COR-L47 (cell line): ENCODE measurements around the gene FBP1.

Experiments used
- DNase-seq: peaks from one replicate; lab custom pipeline; 2025; lab: John Stamatoyannopoulos, UW

FBP1 gene

GRCh38 chr9:94656200-94656599 lies 16.9 kb upstream of the FBP1 start:
- no peak for DNase-seq

- no peak for DNase-seq
Observed at GRCh38 chr9:94655739-94656138, 16.4 kb upstream of the FBP1 start.

- DNase-seq: no peak
Observed at GRCh38 chr9:94654165-94654894, 15.0 kb upstream of the FBP1 start.

- DNase-seq: no peak
Observed at GRCh38 chr9:94650949-94651348, 11.6 kb upstream of the FBP1 start.

- no peak for DNase-seq
Observed at GRCh38 chr9:94649100-94649819, 9.9 kb upstream of the FBP1 start.

- no peak for DNase-seq
Observed at GRCh38 chr9:94648185-94648584, 8.9 kb upstream of the FBP1 start.

GRCh38 chr9:94645901-94646300 lies 6.6 kb upstream of the FBP1 start:
- no peak for DNase-seq

- DNase-seq: no peak
Observed at GRCh38 chr9:94644543-94644942, 5.2 kb upstream of the FBP1 start.

- no peak for DNase-seq
Observed at GRCh38 chr9:94643741-94644140, 4.4 kb upstream of the FBP1 start.

GRCh38 chr9:94643176-94643575 lies 3.9 kb upstream of the FBP1 start:
- no peak for DNase-seq

- DNase-seq: no peak
Observed at GRCh38 chr9:94642501-94642900, 3.2 kb upstream of the FBP1 start.

GRCh38 chr9:94639999-94640376 lies 670 bp upstream of the FBP1 start:
- no peak for DNase-seq

GRCh38 chr9:94638335-94639060 lies 820 bp downstream of the FBP1 start:
- no peak for DNase-seq

- DNase-seq: no peak
Observed at GRCh38 chr9:94632737-94633136, 6.6 kb downstream of the FBP1 start.

GRCh38 chr9:94631599-94631998 lies 7.7 kb downstream of the FBP1 start:
- DNase-seq: no peak

- no peak for DNase-seq
Observed at GRCh38 chr9:94630833-94631232, 8.5 kb downstream of the FBP1 start.

GRCh38 chr9:94630281-94630680 lies 9.0 kb downstream of the FBP1 start:
- DNase-seq: no peak

GRCh38 chr9:94627287-94627686 lies 12.0 kb downstream of the FBP1 start:
- no peak for DNase-seq

GRCh38 chr9:94625835-94626234 lies 13.5 kb downstream of the FBP1 start:
- no peak for DNase-seq

GRCh38 chr9:94624629-94625028 lies 14.7 kb downstream of the FBP1 start:
- no peak for DNase-seq

GRCh38 chr9:94623253-94623652 lies 16.1 kb downstream of the FBP1 start:
- DNase-seq: no peak

GRCh38 chr9:94622087-94622800 lies 17.1 kb downstream of the FBP1 start:
- no peak for DNase-seq
